Stimulated activated naive CD8-positive, alpha-beta T cell treated with anti-CD3 and anti-CD28 coated beads, Interleukin-15, Interleukin-2, amounts not matched to agents 100 ng/mL and 50 ng/mL, for 24 hours (primary cell): ENCODE data around the gene CENPA.
A peak's percentile ranks its signal among the peaks of the same experiment; 100 is the strongest.
"Not testable (repeated sequence)": the region's sequence is repeated elsewhere in the genome, so short reads cannot be mapped to it uniquely, and the experiment has no call there.

Experiments used
- H3K27ac Mint-ChIP-seq: one replicate; pipeline ENCODE4 v1.8.0; 2021; ENCODE audit warnings: mild to moderate bottlenecking, mixed read lengths
- H3K27me3 Mint-ChIP-seq: one replicate; pipeline ENCODE4 v1.8.0; 2021; ENCODE audit warnings: mixed read lengths
- H3K36me3 Mint-ChIP-seq: one replicate; pipeline ENCODE4 v1.8.0; 2021; ENCODE audit warnings: low read depth, mixed read lengths
- H3K4me1 Mint-ChIP-seq: one replicate; pipeline ENCODE4 v1.8.0; 2021; ENCODE audit warnings: low read depth, mixed read lengths
- H3K4me3 Mint-ChIP-seq: one replicate; pipeline ENCODE4 v1.8.0; 2021; ENCODE audit warnings: mild to moderate bottlenecking, mixed read lengths
- H3K9me3 Mint-ChIP-seq: one replicate; pipeline ENCODE4 v1.8.0; 2021; ENCODE audit warnings: mixed read lengths

CENPA gene

DNA sequence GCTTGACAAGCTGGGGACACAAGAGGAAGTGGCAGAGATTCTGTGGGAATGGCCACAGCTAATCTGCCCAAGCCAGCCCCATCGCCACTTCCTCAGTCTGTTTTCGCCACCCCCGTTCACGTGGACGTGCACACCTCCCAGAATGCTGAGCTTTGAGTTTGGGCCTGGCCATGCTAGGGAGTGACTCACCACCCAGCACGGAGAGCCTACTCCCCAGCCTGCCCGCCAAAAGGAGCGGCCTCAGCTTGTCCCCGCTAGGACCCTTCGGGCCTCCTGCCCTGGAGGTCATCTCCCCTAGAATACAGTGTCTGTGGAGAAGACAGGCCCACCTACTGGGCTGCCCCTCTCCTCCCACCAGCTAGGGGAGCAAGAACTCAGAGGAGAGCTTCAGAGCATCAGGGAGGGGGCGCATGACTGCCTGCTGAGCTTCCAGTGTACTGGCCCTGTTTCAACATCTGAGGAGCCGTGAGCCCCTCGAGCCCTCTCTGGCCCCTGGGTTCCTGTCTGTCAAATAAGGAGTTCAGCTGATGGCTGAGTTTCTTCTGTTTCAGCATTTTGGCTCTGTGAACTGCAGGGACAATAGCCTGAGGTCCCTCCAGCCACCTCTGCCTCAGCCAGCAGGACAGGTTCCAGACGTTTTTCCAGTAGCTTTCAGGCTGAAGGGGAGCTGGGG, 16.6 kb upstream of the CENPA start:
- peak overlapping the region; percentile 40 for H3K27ac Mint-ChIP-seq
- H3K4me1 Mint-ChIP-seq: peaks cover 75% of the 10 kb centered on the region
- H3K36me3 Mint-ChIP-seq: peaks cover 8% of the 10 kb centered on the region
- H3K9me3 Mint-ChIP-seq: no peaks in the 10 kb centered on the region
- H3K27me3 Mint-ChIP-seq: no peaks in the 10 kb centered on the region
- no peak overlapping the region for H3K4me3 Mint-ChIP-seq

DNA sequence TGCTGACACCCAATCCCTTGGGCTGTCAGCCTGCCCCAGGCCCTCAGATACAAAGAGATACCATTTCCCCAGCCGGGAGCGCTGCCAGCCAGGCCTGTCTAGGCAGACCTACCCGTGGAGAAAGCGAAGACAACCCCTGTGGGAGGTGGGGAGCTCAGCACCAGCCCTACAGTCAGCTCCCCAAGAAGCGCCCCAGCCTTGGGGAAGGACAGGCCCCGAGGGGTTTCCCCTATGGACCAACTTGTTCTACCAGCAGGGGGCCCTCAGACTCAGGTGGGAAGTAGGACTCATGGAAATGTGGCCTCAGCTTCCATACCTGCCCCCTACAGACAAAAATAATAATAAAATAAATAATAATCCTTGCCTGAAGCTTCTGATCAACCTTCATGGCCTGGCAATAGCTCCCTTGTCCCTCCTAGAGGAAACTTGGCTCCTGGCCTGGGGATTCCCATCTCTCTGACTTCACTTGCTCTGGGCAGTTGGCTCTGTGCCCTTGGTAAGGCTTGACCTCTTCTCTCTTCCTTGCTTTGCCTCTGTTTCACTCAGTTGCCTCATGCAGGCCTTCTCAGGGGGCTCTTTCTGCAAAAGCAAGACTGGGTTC, 14.8 kb upstream of the CENPA start:
- H3K9me3 Mint-ChIP-seq: no peaks in the 10 kb centered on the region
- H3K27ac Mint-ChIP-seq: no peak overlapping the region
- no peak overlapping the region for H3K4me3 Mint-ChIP-seq
- peaks cover 60% of the 10 kb centered on the region for H3K4me1 Mint-ChIP-seq
- no peaks in the 10 kb centered on the region for H3K27me3 Mint-ChIP-seq
- H3K36me3 Mint-ChIP-seq: peaks cover 8% of the 10 kb centered on the region

DNA sequence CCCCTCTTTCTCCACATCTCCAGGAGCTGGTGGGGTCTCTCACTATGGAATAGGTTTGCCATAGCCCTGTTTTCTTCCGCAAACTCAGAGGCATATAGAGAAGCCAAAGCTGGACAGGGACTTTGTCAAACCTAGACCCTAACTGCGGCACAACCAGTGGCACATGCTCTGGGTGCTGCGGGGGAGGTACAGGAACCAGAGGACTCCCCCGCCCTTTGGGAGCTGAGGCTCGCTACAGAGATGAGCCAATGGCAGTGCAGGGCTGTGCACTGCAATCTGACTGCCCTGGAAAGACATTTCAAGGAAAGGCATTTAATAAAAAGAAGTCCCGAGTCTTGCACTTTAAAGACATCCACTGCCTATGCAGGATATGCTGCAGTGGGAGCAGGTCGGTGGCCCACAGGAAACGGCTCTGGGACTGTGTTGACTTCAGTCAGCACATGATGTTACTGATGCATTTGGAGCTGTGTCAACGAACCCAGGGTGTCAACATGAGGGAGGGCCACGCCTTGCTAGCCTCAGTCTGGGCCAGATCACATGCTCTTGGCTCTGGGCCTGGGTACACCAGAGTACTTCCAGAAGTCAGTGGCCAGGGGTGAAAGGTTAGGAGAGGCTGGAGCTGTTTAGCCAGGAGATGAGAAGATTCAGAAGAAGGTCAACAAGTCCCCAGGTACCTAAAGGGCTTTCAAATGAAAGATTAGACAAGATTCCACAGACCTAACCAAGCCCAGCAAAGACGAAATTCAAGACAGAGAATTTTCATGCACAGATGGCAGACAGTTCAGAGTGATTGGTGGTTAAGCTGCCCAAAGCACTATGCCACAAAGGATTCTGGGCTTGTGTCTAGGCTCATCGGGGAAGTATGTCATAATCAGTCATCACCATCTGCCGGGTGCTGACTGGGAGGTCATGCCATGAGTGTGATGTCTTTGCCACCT, 13.5 kb upstream of the CENPA start:
- H3K4me1 Mint-ChIP-seq: peaks cover 50% of the 10 kb centered on the region
- no peaks in the 10 kb centered on the region for H3K9me3 Mint-ChIP-seq
- H3K27me3 Mint-ChIP-seq: no peaks in the 10 kb centered on the region
- H3K36me3 Mint-ChIP-seq: peaks cover 18% of the 10 kb centered on the region
- H3K27ac Mint-ChIP-seq: peak overlapping the region; percentile 73
- H3K4me3 Mint-ChIP-seq: no peak overlapping the region

DNA sequence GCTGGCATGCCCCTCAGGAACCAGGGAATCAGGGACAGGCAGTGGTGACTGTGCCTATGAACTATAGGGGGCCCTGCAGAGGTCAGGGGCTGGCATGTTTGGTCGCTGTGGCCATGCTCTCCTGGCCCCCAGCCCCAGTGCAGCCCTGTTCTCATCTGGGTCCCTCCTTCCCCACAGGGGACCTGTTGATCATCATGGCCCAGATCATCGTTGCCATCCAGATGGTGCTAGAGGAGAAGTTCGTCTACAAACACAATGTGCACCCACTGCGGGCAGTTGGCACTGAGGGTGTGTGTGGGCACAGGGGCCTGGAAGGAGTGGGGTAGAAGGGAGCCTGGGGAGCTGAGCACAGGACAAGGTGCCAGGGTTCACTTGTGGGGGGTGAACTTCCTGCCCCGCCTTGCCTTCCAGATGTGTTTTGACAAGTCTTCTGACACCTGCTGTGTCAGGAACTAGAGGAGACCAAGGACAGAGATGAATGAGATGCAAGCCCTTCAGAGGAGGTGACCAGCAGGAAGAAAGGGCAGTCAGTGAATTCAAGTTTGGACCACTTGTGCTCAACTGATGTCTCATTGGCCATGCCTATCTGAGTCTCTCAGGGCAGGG, 9.6 kb upstream of the CENPA start:
- peaks cover 21% of the 10 kb centered on the region for H3K4me1 Mint-ChIP-seq
- peaks cover 46% of the 10 kb centered on the region for H3K36me3 Mint-ChIP-seq
- H3K27ac Mint-ChIP-seq: peak overlapping the region; percentile 23
- no peak overlapping the region for H3K4me3 Mint-ChIP-seq
- no peaks in the 10 kb centered on the region for H3K27me3 Mint-ChIP-seq
- no peaks in the 10 kb centered on the region for H3K9me3 Mint-ChIP-seq

DNA sequence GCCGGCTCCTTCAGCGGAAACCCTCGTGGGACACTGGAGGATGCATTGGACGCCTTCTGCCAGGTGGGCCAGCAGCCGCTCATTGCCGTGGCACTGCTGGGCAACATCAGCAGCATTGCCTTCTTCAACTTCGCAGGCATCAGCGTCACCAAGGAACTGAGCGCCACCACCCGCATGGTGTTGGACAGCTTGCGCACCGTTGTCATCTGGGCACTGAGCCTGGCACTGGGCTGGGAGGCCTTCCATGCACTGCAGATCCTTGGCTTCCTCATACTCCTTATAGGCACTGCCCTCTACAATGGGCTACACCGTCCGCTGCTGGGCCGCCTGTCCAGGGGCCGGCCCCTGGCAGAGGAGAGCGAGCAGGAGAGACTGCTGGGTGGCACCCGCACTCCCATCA, 7.8 kb upstream of the CENPA start:
- Mint-ChIP-seq H3K9me3 (no peaks in the 10 kb centered on the region), H3K27ac (no peak overlapping the region), H3K36me3 (peaks cover 42% of the 10 kb centered on the region), H3K4me3 (no peak overlapping the region), H3K27me3 (no peaks in the 10 kb centered on the region), H3K4me1 (peaks cover 3% of the 10 kb centered on the region)

GRCh38 chr2:26778507-26778906, 7.3 kb upstream of the CENPA start:
- Mint-ChIP-seq H3K4me3 (no peak overlapping the region), H3K9me3 (no peaks in the 10 kb centered on the region), H3K4me1 (peaks cover 3% of the 10 kb centered on the region), H3K27ac (peak overlapping the region; percentile 70), H3K36me3 (peaks cover 42% of the 10 kb centered on the region), H3K27me3 (no peaks in the 10 kb centered on the region)

DNA sequence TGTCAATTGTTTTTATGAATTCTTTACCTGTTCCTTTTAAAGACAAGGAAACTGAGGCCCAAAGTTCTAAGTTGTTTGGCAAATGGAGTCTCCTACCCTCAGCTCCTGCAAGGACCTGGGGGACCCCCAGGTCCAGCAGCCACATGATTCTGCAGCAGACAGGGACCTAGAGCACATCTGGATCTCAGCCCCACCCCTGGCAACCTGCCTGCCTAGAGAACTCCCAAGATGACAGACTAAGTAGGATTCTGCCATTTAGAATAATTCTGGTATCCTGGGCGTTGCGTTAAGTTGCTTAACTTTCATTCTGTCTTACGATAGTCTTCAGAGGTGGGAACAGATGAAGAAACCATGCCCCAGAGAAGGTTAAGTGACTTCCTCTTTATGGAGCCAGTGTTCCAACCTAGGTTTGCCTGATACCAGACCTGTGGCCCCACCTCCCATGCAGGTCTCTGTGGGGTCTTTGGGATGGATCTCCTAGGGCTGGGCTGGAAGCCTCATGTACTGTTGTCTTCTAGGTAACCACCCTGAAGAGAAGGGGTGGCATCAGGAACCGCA, 5.6 kb upstream of the CENPA start:
- Mint-ChIP-seq H3K9me3 (no peaks in the 10 kb centered on the region), H3K4me3 (no peak overlapping the region), H3K4me1 (peaks cover 6% of the 10 kb centered on the region), H3K36me3 (peaks cover 42% of the 10 kb centered on the region), H3K27me3 (no peaks in the 10 kb centered on the region), H3K27ac (no peak overlapping the region)

DNA sequence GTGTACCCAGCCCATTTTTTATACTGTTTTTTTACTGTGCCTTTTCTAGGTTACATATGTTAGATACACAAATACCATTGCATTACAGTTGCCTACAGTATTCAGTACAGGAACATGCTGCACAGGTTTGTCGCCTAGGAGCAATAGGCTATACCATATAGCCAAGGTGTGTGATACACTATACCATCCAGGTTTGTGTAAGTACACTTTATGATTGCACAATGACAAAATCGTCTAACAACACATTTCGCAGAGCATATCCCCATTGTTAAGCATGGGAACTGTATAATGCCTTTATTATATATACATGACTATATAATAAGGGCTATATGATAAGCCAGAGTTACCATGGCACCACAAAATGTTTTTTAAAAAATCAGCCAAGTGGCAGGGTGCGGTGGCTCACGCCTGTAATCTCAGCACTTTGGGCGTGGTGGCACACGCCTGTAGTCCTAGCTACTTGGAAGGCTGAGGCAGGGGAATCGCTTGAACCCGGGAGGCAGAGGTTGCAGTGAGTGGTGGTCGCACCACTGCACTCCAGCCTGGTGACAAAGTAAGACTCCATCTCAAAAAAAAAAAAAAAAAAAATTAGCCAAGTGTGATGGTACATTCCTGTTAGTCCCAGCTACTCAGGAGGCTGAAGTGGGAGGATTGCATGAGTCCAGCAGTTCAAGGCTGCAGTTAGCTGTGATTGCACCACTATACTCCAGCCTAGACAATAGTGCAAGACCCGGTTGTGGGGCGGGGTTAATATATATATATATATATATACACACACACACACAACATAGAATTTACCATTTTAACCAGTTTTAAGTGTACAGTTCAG, 2.8 kb upstream of the CENPA start:
- no peak overlapping the region for H3K4me3 Mint-ChIP-seq

DNA sequence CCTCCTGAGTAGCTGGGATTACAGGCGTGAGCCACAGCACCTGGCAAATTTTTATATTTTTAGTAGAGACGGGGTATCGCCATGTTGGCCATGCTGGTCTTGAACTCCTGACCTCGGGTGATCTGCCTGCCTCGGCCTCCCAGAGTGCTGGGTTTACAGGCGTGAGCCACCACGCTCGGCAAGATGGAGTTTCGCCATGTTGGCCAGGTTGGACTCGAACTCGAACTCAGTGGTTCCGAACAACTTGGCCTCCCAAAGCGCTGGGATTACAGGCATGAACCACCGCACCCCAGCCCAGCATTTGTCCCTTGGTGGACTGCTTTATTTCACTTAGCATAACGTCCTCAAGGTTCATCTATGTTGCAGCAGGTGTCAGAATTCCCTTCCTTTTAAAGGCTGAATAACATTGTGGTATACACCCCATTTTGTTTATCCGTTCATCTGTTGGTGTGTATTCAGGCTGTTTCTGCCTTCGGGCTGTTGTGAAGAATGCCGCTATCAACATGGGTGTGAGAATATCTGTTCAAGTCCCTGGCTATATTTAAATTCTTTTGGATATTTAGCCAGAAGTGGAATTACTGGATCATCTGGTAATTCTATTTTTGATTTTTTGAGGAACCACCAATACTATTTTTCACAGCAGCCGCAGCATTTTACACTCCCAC, 1.2 kb upstream of the CENPA start:
- Mint-ChIP-seq H3K4me1 (peaks cover 19% of the 10 kb centered on the region), H3K27me3 (peaks cover 13% of the 10 kb centered on the region), H3K9me3 (no peaks in the 10 kb centered on the region), H3K4me3 (peak overlapping the region; percentile 91), H3K27ac (no peak overlapping the region), H3K36me3 (peaks cover 26% of the 10 kb centered on the region)

More for the DNA sequence above, 2.8 kb upstream of the CENPA start:
- Mint-ChIP-seq H3K27me3 (peaks cover 9% of the 10 kb centered on the region), H3K36me3 (peaks cover 30% of the 10 kb centered on the region), H3K9me3 (no peaks in the 10 kb centered on the region), H3K4me1 (peaks cover 22% of the 10 kb centered on the region), H3K27ac (no peak overlapping the region)

DNA sequence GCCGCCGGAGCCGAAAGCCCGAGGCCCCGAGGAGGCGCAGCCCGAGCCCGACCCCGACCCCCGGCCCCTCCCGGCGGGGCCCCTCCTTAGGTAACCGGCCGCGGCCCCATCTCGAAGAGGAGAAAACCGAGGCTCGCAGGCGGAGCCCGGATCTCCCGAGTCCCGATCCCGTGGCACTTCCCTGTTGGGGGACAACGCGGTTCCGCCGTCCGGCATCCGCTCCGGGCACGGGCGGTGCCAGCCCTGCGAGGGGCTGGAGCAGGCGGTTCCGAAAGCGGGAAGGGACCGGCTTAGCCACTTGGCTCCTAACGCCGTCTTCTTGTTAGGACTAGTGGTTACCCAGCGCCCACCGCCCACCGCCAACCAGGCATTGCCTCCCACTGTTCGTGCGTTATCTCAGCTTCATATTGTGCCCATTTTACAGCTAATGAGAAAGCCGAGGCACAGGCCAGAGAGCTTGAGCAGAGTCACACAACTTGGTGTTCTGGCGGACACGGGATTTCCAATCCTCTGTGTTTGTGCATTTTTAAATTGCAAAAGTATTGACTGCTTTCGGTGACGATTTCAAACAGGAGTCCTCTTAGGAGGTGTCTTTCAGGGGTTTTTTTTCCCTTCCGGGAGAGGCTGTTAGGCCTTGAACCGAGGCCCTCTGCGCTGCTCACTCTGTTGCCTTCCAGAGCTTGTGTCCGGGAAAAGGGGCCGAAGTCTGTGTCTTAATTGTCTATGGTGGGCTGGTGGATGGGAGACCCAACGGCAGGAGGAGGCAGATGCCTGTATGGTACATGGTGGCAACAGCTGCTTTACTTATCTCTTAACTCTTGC, 562 bp downstream of the CENPA start:
- Mint-ChIP-seq H3K27ac (peak overlapping the region; percentile 79), H3K9me3 (no peaks in the 10 kb centered on the region), H3K36me3 (peaks cover 26% of the 10 kb centered on the region), H3K27me3 (peaks cover 13% of the 10 kb centered on the region), H3K4me3 (peak overlapping the region; percentile 91), H3K4me1 (peaks cover 19% of the 10 kb centered on the region)

- H3K4me1 Mint-ChIP-seq: peaks cover 4% of the 10 kb centered on the region
- no peak overlapping the region for H3K4me3 Mint-ChIP-seq
- no peak overlapping the region for H3K27ac Mint-ChIP-seq
- peaks cover 56% of the 10 kb centered on the region for H3K36me3 Mint-ChIP-seq
- no peaks in the 10 kb centered on the region for H3K9me3 Mint-ChIP-seq
- H3K27me3 Mint-ChIP-seq: peaks cover 6% of the 10 kb centered on the region
These were observed 6.9 kb downstream of the CENPA start for GRCh38 chr2:26792720-26793119.

DNA sequence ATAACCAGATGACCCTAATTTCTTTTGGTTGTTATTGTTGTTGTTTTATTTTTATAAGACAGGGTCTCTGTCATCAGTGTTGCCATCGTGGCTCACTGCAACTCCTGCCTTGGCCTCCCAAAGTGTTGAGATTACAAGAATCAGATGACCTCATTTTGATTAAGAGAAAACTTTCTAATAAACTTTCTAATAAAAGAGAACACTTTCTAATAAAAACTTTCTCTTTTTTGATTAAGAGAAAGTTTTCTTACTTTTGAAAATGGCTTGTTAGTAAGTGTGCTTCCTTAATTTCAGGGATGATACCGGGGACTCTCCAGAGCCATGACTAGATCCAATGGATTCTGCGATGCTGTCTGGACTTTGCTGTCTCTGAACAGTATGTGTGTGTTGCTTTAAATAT, 7.7 kb downstream of the CENPA start:
- H3K4me3 Mint-ChIP-seq: no peak overlapping the region
- no peaks in the 10 kb centered on the region for H3K27me3 Mint-ChIP-seq
- H3K9me3 Mint-ChIP-seq: no peaks in the 10 kb centered on the region
- H3K4me1 Mint-ChIP-seq: no peaks in the 10 kb centered on the region
- H3K27ac Mint-ChIP-seq: no peak overlapping the region
- peaks cover 56% of the 10 kb centered on the region for H3K36me3 Mint-ChIP-seq

DNA sequence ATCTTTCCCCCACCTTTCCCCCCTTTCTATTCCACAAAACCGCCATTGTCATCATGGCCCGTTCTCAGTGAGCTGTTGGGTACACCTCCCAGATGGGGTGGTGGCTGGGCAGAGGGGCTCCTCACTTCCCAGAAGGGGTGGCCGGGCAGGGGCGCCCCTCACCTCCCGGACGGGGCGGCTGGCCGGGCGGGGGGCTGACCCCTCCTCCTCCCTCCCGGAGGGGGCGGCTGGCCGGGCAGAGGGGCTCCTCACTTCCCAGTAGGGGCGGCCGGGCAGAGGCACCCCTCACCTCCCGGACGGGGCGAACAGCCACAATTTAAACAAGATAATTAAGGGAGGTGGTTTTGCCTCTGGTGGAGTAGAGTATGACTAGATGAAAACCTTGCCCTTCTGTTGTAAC, 9.3 kb downstream of the CENPA start:
- peaks cover 45% of the 10 kb centered on the region for H3K36me3 Mint-ChIP-seq
- not testable (repeated sequence) for H3K9me3 Mint-ChIP-seq, H3K27ac Mint-ChIP-seq, H3K27me3 Mint-ChIP-seq, H3K4me3 Mint-ChIP-seq, H3K4me1 Mint-ChIP-seq
